HepG2 (cell line): ENCODE measurements around the gene ZNF524. TPM values are rescaled to one million over a fixed set of nuclear protein-coding genes. Genes with fewer than 3 reads are reported as not detected.

Experiments used
- E2F1 ChIP-seq: sonication (generic); formaldehyde crosslinking; IDR thresholded peaks from 2 replicates; pipeline ENCODE4 v1.5.0; 2020; ENCODE audit warnings: missing genetic modification reagents
- ESRRA ChIP-seq: sonication (generic); formaldehyde crosslinking; IDR thresholded peaks from 2 replicates; pipeline ENCODE4 v1.5.1; 2020; ENCODE audit warnings: mild to moderate bottlenecking, low read depth, missing genetic modification reagents
- GPN1 ChIP-seq: sonication (generic); formaldehyde crosslinking; IDR thresholded peaks from 2 replicates; pipeline ENCODE4 v1.5.1; 2020; ENCODE audit warnings: missing genetic modification reagents, borderline replicate concordance
- HNF1B ChIP-seq: sonication (generic); formaldehyde crosslinking; IDR thresholded peaks from 2 replicates; pipeline ENCODE4 v1.5.1; 2020; ENCODE audit warnings: mild to moderate bottlenecking, moderate library complexity, missing genetic modification reagents
- MAFK ChIP-seq, 2 experiments: IDR thresholded peaks in 1 of 2; conservative IDR thresholded peaks in 1 of 2; 2 replicates each; pipeline ENCODE4 v1.6.1; 2011; ENCODE audit warnings: improper control_type of control experiment in 2 of 2, low read length in 2 of 2
- MED1 ChIP-seq: sonication (generic); formaldehyde crosslinking; IDR thresholded peaks from 2 replicates; pipeline ENCODE4 v1.4.0; 2020; ENCODE audit warnings: missing genetic modification reagents
- RBFOX2 ChIP-seq: fragments of 200-400 bp; formaldehyde crosslinking; IDR thresholded peaks from 2 replicates; pipeline ENCODE4 v1.6.1; 2017; ENCODE audit warnings: low read depth, mild to moderate bottlenecking, low read length
- SALL1 ChIP-seq: sonication (generic); formaldehyde crosslinking; IDR thresholded peaks from 2 replicates; pipeline ENCODE4 v1.8.0; 2022; ENCODE audit warnings: mild to moderate bottlenecking, missing genetic modification reagents
- SKIL ChIP-seq: sonication (generic); formaldehyde crosslinking; IDR thresholded peaks from 2 replicates; pipeline ENCODE4 v1.8.0; 2022; ENCODE audit warnings: missing genetic modification reagents, mild to moderate bottlenecking, moderate library complexity, borderline replicate concordance
- TAF15 ChIP-seq: fragments of 200-400 bp; formaldehyde crosslinking; IDR thresholded peaks from one replicate; pipeline ENCODE4 v1.6.1; 2018; ENCODE audit warnings: mild to moderate bottlenecking, low read depth, low read length; ENCODE audit not compliant: poor library complexity, severe bottlenecking
- ZNF280D ChIP-seq: sonication (generic); formaldehyde crosslinking; IDR thresholded peaks from 2 replicates; pipeline ENCODE4 v1.5.1; 2020; ENCODE audit warnings: mild to moderate bottlenecking, missing genetic modification reagents
- ZNF503 ChIP-seq: sonication (generic); formaldehyde crosslinking; IDR thresholded peaks from 2 replicates; pipeline ENCODE4 v1.4.0; 2020; ENCODE audit warnings: missing genetic modification reagents
- ZNF550 ChIP-seq: sonication (generic); formaldehyde crosslinking; IDR thresholded peaks from 2 replicates; pipeline ENCODE4 v1.4.0; 2020; ENCODE audit warnings: mild to moderate bottlenecking, missing genetic modification reagents, borderline replicate concordance
- ZNF746 ChIP-seq: sonication (generic); formaldehyde crosslinking; IDR thresholded peaks from 2 replicates; pipeline ENCODE4 v1.8.0; 2022; ENCODE audit warnings: mild to moderate bottlenecking, missing genetic modification reagents
- ZNF768 ChIP-seq: sonication (generic); formaldehyde crosslinking; IDR thresholded peaks from 2 replicates; pipeline ENCODE4 v1.4.0; 2020; ENCODE audit warnings: missing genetic modification reagents
- polyA plus RNA-seq, 8 experiments: library from polyadenylated mRNA; depleted of rRNA in 3 of 8; stranded (reverse) in 7 of 8; unstranded in 1 of 8; fragments of >200 nt; fragmentation: Illumina TruSeq in 4 of 8; extraction: Trizol in 4 of 8; gene quantifications; 2 replicates each; pipeline versions ENCODE4 v1.2.1 to v1.2.3, GENCODE V29; 2011 to 2016; ENCODE audit warnings: low read depth in 4 of 8, missing spikeins in 1 of 8, mixed read lengths in 1 of 8; ENCODE audit not compliant: insufficient read depth in 1 of 8
- total RNA-seq, 5 experiments: library from RNA; depleted of rRNA; stranded (reverse); fragments of >200 nt; fragmentation: Illumina TruSeq; extraction: Trizol; gene quantifications; 2 replicates each; pipeline ENCODE4 v1.2.3, GENCODE V29; 2016; ENCODE audit warnings: low read depth in 1 of 5

ZNF524 gene
- total and polyA plus RNA-seq, 2 of the 13 experiments (the other 11 are each of a cell fraction or from before 2014, with no cell fraction given): 3.2 to 4.6 TPM

GRCh38 chr19:55624109-55625003 lies 24.3 kb downstream of the ZNF524 start, which contains the start of gene ZNF784 (continued):
- TF ChIP-seq ZNF280D (CRISPR knock-in tag) (no peak), ZNF746 (CRISPR knock-in tag) (no peak), ZNF768 (peak; percentile 20; the same call in 1 of the 2 replicates), ZNF550 (CRISPR knock-in tag) (no peak), MED1 (CRISPR knock-in tag) (peak; percentile 45; the same call in 1 of the 2 replicates), GPN1 (CRISPR knock-in tag) (no peak), MAFK (conservative IDR thresholded peaks at IDR 0.05 in 1 of 2, IDR thresholded peaks at IDR 0.05 in 1 of 2; ENCODE audit: low read length in 2 of 2) (no peak), TAF15 (no peak), RBFOX2 (peak; percentile 93), SKIL (no peak), HNF1B (peak; percentile 57; the same call in 1 of the 2 replicates), SALL1 (CRISPR knock-in tag) (peak; percentile 37; the same call in 1 of the 2 replicates), E2F1 (CRISPR knock-in tag) (peak; percentile 39; the same call in 1 of the 2 replicates), ESRRA (CRISPR knock-in tag) (no peak), ZNF503 (CRISPR knock-in tag) (no peak)
